ENCODE results near the gene STX12.

STX12 gene

DNA sequence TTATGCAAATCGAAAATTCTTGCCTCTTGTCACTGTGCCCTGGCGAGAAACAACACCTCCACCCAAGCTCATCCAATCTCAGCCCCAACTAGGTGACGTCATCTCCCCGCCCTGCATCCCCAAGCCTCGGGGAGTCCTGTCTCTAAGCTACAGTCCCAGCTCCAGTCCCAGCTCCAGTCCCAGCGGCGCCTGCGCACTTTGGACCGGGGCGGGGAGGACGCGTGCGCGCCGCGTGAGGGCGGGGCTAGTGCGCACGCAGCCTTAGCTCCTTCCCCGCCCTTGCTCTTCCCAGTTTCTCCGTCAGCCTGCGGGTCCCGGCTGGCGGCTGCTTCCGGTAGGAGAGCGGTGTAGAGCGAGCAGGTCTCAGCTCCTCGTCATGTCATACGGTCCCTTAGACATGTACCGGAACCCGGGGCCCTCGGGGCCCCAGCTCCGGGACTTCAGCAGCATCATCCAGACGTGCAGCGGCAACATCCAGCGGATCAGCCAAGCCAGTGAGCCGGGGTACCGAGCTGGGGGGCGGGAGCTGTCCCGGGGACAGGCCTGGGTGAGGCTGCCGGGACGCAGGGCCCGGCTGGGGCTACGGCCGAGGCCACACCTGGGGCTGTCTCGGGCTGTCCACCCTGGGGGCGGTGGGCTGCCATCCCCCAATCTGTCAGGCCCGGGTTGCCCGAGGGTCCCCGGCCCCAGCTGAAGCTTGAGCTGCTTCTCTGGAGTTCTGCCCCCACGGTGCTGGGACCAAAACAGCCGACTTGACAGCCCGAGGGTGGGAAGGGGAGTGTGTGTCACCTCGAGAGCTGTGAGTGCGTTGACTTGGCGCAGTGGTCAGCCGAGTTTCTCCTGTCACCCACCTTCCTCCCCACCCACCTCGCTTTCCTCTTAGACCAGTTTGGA, at the start of gene STX12:
Gene STX12 (plus strand): TSS at position 288 of the 894 bp plus-strand sequence. CDS start 89 bp downstream, at position 377.
- peak; percentile 56 to 99 (median 97) for DNase-seq

DNA sequence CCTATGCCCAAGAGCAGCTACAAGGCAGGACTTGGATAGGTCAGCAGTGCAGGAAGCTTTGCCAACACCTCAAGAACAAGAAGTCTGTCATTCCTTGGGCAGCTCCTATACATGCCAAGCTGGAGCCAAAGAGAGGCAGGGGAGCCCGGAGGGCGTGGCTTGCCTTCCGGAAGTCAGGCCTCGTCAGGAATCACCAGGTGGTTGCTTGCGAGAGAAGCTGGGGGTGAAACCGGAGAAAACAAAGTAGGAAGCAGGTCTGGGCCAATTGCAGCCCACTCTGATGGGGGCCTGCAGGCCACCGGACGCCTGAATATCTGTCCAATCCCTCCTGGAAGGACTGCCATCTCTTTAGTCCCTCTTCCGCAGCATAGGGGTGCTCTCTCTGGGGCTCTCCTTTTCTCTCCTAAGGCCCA, 48.1 kb upstream of the STX12 start:
- peak in 10 of 58 donors; percentile 5 to 38 (median 13) for DNase-seq

DNA sequence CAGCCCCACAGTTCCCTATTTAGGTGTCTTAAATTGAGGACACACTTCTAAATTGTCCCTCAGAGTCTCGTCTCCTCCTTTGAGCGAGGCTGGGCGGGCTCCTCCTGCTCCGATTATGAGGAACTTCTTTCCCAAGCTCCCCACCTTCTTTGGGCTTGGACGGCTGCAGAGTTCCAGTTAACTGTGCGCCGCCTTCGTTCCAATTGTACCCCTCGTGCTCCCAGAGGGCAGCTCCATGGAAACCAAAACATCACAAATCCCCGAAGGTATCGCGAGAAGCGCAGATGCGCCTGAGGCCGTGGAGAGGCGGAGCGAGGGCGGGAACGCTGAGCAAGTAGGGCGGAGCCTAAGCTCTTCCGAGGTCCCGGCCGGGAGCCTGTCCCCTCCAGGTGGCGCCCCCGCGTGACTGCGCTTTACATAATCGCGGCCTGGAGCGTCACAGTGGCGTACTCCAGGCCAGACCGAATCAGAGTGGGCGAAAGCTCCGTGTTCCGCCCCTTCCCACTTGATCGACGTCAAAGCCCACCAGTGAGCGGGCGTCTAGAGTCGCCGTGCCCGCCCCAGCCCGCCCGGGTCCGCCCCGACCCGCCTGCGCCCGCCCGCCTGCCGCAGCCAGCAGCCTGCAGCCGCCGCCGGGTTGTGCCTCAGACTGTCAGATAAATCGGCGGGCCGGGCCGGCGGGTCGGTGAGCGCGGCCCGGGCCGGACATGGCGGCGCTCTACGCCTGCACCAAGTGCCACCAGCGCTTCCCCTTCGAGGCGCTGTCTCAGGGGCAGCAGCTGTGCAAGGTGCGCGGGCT, 47.4 kb upstream of the STX12 start, which contains the start of gene FAM76A:
Gene FAM76A (plus strand): TSS at position 588 of the 799 bp plus-strand sequence. CDS start 120 bp downstream, at position 708.
- DNase-seq, result peak; percentile 82 to 100 (median 99)

DNA sequence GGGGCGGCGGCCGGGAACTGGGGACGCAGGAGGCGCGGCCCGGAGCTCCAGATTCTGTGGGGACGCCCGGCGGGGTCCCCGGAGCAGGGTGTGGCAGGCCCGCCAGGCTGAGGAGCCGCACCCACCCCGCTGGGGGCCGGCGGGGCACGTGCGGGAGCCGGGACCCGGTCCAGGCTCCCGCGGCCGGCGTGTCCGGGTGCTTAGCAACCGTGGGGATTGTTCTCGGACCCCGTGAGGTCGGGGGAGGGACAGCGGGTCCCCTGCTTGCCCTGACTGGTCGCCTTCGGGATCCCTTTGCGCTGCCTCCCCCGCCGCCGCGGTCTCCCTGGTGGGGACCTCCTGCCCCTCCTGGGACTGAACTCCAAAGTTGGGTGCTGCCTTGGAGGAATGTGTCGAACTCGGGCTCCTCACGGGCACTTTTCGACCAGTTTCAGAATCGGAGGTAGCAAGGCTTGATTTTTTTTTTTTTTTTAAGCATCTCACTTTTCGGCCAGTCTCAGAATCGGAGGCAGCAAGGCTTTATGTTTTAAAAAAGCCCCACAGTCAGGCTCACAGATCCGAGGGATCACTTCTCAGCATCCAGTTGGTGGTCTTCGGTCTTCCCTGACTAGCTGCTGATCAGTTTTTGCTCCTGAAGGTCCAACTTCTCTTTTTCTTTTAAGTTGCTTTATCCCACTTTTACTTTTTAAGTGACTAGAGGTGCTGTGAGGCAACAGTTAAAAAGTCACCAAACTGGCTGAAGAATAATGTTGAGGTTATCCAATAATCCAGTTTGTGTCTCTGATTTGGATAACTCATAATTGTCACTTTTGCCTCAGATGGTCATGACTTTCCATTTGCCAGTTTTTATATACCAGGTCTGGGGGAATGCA, 46.6 kb upstream of the STX12 start:
- DNase-seq, result peak in 50 of 58 donors; percentile 18 to 71 (median 52)

DNA sequence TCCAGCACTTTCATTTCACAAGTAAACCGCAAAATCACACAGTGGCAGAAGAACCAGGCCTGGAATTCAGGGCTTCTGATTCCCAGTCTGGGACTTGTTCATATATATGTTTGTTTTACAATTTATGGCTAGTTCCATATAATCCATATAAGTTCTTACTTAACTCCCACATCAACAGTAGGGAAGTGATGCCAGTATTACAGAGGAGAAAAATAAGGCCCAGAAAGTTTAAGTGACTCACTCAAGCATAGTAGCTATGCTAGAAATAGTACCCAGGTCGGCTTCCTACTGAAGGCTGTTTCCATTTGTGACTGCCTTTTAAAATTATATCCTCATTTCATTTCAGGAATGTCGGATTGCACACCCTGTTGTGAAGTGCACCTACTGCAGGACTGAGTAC, 45.9 kb upstream of the STX12 start:
- DNase-seq, result no peak

DNA sequence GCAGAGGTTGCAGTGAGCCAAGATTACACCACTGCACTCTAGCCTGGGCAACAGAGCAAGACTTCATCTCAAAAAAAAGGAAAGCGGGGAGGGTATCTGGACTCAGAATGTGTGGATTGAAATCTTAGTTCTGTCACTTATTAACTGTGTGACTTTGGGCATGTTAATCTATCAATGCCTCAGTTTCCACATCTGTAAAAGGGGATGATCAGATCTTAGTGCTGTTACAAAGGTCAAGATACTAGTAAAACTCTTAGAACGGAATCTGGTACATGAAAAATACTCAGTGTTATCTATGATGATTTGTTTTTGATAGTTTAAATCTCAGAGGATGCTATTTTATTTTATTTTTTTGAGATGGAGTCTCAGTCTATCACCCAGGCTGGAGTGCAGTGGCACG, 36.8 kb upstream of the STX12 start:
- no peak for DNase-seq

DNA sequence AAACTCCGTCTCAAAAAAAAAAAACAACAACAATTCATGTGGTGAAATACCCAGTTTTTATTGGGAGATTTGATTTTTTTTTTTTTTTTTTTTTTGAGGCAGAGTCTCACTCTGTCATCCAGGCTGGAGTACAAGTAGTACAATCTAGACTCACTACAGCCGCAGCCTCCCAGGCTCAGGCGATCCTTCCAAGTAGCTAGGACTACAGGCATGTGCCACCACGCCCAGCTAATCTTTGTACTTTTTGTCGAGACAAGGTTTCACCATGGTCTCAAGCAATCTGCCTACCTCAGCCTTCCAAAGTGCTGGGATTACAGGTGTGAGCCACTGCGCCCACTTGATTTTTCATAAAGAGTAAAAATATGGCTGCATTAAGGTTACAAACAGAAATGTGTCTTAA, 31.9 kb upstream of the STX12 start:
- DNase-seq, result no peak

DNA sequence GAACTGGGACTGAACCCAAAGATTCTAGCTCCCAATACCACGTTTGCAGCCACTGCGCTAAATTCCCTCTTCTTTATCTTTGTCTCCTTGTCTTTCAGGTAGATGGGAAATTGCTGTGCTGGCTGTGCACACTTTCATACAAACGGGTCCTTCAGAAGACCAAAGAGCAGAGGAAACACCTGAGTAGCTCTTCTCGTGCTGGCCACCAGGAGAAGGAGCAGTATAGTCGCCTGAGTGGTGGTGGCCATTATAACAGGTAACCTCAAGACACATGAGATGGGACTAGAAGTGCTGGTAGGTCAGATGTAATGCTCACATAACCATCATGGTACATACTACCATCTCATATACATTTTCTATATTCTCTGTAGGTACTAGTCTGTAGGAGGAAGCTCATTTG, 28.5 kb upstream of the STX12 start:
- no peak for DNase-seq

DNA sequence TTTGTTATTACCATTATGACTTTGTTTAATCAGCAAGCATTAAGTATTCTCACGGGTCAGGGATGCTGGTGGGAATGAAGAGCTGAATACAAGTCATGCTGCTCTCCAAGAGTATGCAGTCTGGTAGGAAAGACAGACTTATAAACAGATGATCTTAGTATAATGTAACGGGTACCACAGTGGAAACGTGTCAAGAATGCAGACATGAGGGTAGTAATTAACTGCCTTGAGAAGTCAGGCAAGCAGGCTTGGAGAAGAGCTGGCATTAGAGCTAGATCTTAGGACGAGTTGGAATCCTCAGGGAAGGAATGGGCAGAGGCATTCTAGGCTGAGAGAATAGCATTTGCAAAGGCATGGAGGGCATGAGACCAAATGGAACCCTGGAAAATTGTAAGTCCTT, 27.6 kb upstream of the STX12 start:
- DNase-seq, result no peak

DNA sequence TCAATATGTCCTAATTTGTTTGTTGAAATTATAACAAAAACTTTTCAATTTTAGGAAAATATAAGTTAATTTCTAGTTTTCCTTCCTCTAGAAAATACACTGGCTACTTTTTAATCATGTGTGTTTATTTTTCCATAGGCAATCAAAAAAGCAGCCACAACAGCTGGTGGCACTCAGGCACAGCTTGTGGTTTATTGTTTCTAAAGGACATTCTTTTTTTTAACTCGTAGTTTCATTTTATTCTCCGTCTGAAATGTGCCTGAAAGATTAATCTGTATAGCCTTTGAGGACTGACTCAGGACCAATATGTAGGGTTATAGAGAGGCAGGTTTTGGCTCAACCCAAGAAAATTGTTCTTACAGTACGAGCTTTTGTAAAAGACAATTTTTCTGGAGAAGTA, 20.7 kb upstream of the STX12 start:
- no peak for DNase-seq

DNA sequence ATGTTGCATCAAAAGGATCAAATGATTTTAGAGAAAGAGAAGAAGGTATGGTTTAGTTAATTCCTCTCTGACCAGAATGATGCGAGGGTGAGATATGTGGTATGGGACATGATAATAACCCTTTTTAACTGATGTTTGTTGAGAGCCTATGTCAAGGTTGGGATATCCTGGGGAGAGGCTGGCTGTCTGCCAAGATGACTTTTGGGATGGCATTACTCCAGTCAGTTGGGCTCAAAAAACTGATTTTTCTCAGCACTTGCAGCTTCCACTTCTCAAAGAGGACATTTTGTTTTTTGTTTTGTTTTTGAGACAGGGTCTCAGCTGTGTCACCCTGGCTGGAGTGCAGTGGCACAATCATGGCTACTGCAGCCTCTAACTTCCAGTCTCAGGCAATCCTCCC, 17.7 kb upstream of the STX12 start:
- peak in 2 of 58 donors; percentile 4 to 57 for DNase-seq

DNA sequence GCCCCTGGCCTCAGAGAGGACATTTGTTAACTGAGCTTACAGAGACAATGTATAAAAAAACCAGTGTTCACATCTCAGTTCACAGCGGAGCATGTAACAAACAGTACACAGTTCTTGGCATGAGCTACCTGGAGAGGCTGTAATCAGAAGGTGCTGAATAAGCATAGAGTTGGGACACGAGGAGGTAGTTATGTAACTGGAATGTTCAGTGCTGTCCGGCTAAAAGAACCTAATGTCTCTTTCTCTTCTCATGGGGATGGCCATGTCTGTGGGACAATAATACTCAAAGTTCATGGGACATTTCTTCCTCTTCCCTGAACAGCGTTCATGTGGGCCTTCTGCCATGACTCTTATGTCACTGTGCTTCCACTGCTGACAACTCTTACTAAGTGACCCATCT, 17.2 kb upstream of the STX12 start:
- no peak for DNase-seq

DNA sequence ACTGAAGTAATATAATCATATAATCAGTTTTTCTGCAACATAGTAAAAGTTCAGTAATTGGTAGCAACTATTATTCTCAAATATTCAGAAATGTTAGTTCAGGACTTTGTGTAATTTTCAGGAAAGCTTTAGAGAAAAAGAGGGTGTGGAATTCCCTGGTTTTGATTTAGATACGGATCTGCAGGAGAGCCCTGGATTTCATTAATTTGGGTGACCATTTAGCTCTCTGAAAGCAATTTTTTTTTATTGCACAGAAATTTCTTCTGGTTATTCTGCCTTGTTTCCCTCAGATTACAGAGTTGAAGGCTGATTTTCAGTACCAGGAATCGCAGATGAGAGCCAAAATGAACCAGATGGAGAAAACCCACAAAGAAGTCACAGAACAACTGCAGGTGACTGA, 13.8 kb upstream of the STX12 start:
- no peak for DNase-seq

DNA sequence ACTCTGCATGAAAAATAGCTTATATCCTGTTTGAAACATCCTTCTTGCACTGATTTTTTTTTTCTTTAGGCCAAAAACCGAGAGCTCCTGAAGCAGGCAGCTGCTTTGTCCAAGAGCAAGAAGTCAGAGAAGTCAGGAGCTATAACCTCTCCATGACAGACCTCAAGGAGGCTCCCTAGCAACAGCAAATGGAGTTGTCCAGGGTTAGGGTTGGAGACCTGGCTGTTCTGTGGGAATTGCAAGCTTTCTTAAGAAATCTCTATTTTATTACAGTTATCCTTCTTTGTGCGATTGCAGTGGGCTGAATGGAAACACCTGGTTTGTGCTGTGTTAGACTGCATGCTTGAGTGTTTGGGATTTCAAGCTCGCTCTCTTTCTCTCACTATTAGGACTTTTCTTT, 12.6 kb upstream of the STX12 start:
- no peak for DNase-seq

DNA sequence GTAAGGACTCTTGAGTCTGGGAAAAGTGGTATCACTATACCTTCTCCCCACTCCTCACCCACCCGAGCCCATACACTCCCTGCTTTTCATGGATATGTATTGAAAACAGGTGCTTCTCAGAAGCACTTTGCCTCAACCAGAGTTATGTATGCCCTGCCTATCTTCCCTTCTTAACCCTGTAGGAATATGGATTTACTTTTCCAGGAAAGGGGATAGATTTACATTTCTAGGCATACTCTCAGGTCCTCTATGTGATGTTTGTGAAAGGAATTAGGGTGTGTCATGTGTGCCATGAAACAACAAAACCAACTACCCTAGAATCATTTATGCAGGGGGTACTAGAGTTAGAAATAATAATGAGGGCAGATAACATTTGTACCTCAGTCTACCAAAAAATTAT, 11.0 kb upstream of the STX12 start:
- DNase-seq, result no peak

DNA sequence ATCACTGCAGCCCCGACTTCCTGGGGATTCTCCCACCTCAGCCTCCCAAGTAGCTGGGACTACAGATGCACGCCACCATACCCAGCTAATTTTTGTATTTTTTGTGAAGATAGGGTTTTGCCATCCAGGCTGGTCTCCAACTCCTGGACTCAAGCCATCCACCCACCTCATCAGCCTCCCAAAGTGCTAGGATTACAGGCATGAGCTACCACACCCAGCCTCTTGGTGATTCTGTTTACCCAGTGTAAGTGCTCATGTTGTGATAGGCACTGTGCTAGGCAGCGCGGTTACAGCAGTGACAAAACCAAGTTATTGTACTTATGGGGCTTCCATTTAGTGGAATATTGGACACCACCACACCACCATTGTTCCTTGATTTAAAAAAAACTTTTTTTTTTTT, 9.7 kb upstream of the STX12 start:
- peak in 1 of 58 donors; percentile 2 for DNase-seq

DNA sequence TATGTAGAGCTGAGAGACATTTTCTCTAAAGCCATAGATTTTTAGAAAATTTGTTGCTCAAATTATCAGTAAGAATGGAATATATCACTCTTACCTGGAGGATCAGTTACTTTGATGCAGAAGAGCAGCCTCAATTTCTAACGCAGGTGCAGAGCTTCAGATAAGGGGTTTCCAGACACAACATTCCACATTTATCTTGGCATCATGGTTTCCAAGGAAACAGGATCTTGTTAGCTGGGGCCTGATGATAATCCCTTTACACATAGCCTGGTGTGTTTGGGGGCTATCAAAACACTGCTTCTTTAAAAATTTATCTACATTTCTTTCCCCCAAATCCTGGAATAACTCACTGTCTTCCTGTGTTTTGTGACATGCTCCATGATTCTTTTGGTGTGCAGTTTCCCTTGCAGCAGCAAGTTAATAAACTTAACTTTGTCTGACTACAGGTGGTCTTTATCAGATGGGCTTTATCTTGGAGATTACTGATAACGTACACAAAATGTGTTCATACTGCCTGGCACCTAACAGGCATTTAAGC, 2.7 kb upstream of the STX12 start:
- no peak for DNase-seq

DNA sequence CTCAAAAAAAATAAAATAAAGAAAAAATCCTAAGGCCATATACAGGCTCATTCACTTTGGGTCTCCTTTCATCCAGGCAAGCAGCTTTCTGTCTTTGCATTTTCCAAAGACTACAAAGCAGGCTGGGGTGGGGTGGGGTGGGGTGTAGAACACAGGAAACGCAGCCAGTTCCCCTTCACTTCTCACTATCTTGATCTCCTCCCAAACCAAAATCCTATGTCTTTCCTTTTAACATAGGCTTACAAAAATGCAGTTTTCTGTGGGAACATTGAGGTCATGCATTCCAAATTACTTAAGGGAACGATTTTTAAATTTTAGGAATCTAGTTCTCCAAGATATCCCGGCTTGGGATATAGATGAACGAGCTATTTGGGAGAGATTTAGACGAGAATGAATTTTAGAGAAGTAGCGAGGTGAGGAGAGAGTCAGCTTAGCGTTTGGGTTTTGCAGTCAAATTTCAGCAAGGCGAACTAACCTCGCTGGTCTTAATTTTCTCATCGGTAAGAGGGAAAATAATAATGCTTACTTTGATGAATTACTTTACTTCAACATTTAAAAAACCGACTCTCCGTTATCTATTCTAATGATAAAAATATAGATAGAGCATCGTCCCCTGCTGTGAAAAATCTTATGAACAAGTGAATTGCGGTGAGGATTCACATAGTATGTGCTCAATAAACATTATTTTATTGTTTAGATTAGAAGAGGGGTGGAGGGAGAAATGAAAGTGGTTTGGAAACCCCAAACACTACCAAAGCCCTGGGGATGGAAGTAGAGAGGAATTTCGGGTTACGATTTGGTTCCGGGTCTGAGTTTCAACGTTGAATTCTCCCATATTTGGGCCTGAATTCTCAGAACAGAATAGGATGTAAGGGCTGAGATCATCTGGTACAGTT, 735 bp upstream of the STX12 start:
- DNase-seq, result no peak

DNA sequence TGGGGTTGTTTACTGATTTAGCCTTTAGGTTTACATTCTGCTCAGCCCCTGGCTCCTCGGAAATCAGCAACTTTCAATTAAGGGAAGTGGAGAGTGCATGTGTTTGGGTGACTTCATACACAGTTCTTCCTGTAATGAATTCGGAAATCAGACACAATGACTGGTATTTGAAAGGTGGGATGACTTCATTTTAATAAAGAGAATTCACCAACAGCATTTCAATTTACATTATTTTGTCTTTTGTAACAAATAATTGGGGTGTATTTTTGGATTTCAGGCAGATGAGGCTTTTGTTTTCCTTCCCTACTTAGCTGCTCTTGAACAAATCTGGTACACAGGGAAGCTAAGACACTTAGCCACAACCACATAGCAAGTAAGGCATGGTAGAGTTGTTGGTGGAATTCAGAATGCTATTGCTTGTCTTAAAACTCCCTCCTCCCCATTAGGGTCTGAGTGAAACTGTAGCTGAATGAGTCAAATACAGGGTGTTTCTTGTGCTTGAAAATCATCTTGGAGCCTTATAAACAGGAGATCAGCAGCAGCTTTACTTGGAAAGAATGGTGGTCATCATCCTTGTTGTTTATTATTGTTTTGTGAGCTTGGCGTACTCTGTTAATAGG, 917 bp downstream of the STX12 start:
- no peak for DNase-seq

Data from anterior cingulate cortex (tissue), 58 donors.